Measurements from ENCODE around the gene MAFG.

DNA sequence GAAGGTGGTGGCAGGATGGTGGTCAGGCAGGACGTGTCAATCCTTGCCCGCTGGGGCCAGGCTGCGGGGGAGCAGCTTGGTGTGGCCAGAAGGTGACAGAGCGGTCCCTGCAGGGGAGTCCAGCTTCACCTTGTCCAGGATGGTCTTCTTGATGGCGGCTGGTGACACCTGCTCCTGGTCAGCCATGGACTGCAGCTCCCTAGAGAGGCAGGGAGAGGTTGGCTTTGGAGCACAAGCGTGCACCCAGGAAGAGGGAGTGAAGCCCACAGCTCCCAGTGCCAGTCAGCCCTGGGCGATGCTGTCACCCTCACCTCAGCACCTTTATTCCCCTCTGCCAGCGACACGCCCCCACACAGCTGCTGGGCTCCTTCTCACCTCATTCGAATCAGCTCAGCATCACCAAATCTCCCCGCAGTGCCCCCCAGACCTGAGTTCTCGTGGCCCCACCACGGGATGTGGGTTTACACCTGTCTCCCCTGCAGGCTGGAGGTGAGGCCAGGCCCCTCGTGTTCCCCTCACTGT lies 5.7 kb upstream of the MAFG start:
- TF ChIP-seq, protein P1, sequence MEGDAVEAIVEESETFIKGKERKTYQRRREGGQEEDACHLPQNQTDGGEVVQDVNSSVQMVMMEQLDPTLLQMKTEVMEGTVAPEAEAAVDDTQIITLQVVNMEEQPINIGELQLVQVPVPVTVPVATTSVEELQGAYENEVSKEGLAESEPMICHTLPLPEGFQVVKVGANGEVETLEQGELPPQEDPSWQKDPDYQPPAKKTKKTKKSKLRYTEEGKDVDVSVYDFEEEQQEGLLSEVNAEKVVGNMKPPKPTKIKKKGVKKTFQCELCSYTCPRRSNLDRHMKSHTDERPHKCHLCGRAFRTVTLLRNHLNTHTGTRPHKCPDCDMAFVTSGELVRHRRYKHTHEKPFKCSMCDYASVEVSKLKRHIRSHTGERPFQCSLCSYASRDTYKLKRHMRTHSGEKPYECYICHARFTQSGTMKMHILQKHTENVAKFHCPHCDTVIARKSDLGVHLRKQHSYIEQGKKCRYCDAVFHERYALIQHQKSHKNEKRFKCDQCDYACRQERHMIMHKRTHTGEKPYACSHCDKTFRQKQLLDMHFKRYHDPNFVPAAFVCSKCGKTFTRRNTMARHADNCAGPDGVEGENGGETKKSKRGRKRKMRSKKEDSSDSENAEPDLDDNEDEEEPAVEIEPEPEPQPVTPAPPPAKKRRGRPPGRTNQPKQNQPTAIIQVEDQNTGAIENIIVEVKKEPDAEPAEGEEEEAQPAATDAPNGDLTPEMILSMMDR (IDR thresholded peaks at IDR 0.05; ENCODE audit: poor library complexity) = no peak
- TF ChIP-seq EZH2 (IDR thresholded peaks at IDR 0.05; ENCODE audit: borderline replicate concordance) = no peak
- TF ChIP-seq EZH2phosphoT487 (IDR thresholded peaks at IDR 0.05; ENCODE audit: low read depth, severe bottlenecking, unreplicated experiment) = no peak

Data from hepatocyte (in vitro differentiated cells).